Measurements from ENCODE around the gene PDE6B.

The PDE6B gene

GRCh38 chr4:600850-601515 lies 24.4 kb upstream of the PDE6B start:
- DNase-seq (ENCODE audit: low read depth in 2 of 2) = no peak

- no peak for DNase-seq (ENCODE audit: low read depth in 2 of 2)
Observed at GRCh38 chr4:601612-602558, 23.5 kb upstream of the PDE6B start.

GRCh38 chr4:602559-602942 lies 22.8 kb upstream of the PDE6B start:
- no peak for DNase-seq (ENCODE audit: low read depth in 2 of 2)

GRCh38 chr4:604131-604530 lies 21.2 kb upstream of the PDE6B start:
- no peak for DNase-seq (ENCODE audit: low read depth in 2 of 2)

GRCh38 chr4:605702-606425 lies 19.5 kb upstream of the PDE6B start:
- DNase-seq (ENCODE audit: low read depth in 2 of 2) = no peak

- no peak for DNase-seq (ENCODE audit: low read depth in 2 of 2)
Observed at GRCh38 chr4:608236-608635, 17.1 kb upstream of the PDE6B start.

GRCh38 chr4:609400-610050 lies 15.8 kb upstream of the PDE6B start:
- DNase-seq (ENCODE audit: low read depth in 2 of 2) = no peak

GRCh38 chr4:610411-611261 lies 14.7 kb upstream of the PDE6B start:
- DNase-seq (ENCODE audit: low read depth in 2 of 2) = no peak

GRCh38 chr4:612052-612748 lies 13.2 kb upstream of the PDE6B start:
- no peak for DNase-seq (ENCODE audit: low read depth in 2 of 2)

GRCh38 chr4:612749-613125 lies 12.6 kb upstream of the PDE6B start:
- no peak for DNase-seq (ENCODE audit: low read depth in 2 of 2)

GRCh38 chr4:613126-613525 lies 12.2 kb upstream of the PDE6B start:
- no peak for DNase-seq (ENCODE audit: low read depth in 2 of 2)

- DNase-seq (ENCODE audit: low read depth in 2 of 2) = no peak
Observed at GRCh38 chr4:616091-616490, 9.3 kb upstream of the PDE6B start.

- DNase-seq (ENCODE audit: low read depth in 2 of 2) = no peak
Observed at GRCh38 chr4:616911-617643, 8.3 kb upstream of the PDE6B start.

GRCh38 chr4:617644-618641 lies 7.4 kb upstream of the PDE6B start:
- DNase-seq (ENCODE audit: low read depth in 2 of 2) = no peak

GRCh38 chr4:620201-620600 lies 5.2 kb upstream of the PDE6B start:
- no peak for DNase-seq (ENCODE audit: low read depth in 2 of 2)

- DNase-seq (ENCODE audit: low read depth in 2 of 2) = no peak
Observed at GRCh38 chr4:620851-621261, 4.5 kb upstream of the PDE6B start.

- no peak for DNase-seq (ENCODE audit: low read depth in 2 of 2)
Observed at GRCh38 chr4:621296-622070, 3.9 kb upstream of the PDE6B start.
